HCT116 (cell line): ENCODE data around the gene PAMR1. TPM values are rescaled to one million over a fixed set of nuclear protein-coding genes. Genes with fewer than 3 reads are reported as not detected.

Experiments used
- ATAC-seq: fragments of 200-7000 bp; cut with Tn5 transposase; 2 replicates; pipeline ENCODE4 v1.9.1; 2020; ENCODE audit warnings: mild to moderate bottlenecking, moderate library complexity
- BruUV-seq: library from RNA; stranded (reverse); fragments of 400-500 nt; replicated peaks from 2 replicates; lab custom pipeline; 2021; lab: Mats Ljungman, UMichigan
- CTCF ChIA-PET: fragments of 300-600 bp; sonication (Branson Sonifier 250); formaldehyde crosslinking; loops from one replicate; lab custom pipeline; 2021; ENCODE audit warnings: antibody characterized with exemption; lab: Charles Lee
- POLR2A ChIA-PET: fragments of 300-600, 350-600 bp; sonication (Branson Sonifier 250); formaldehyde crosslinking; loops from one replicate; lab custom pipeline; 2021; ENCODE audit warnings: antibody characterized with exemption; lab: Charles Lee
- RAD21 ChIA-PET, 2 experiments: fragments of 300-600 bp; sonication (Branson Sonifier 250); formaldehyde crosslinking; loops; one replicate each; lab custom pipeline; 2023; ENCODE audit warnings: low total read pairs in 2 of 2; ENCODE audit not compliant: uncharacterized antibody in 2 of 2, unreplicated experiment in 2 of 2, low non-redundant PET in 1 of 2; lab: Charles Lee
- DNase-seq: peaks from one replicate; pipeline ENCODE4 v3.0.0-alpha.2; 2010; ENCODE audit warnings: low read depth, low spot score
- H2AFZ ChIP-seq: fragments of 200-600 bp; shearing (Covaris generic), sonication (generic); 2 replicates; pipeline ENCODE4 v1.6.1; 2017; ENCODE audit warnings: low read depth, mixed run types, mixed read lengths, antibody characterized with exemption, low read length; ENCODE audit not compliant: poor library complexity, severe bottlenecking
- H3K27ac ChIP-seq: 2 replicates; pipeline ENCODE4 v1.5.1; 2012; ENCODE audit warnings: low read depth, low read length
- H3K27me3 ChIP-seq: fragments of 200-600 bp; sonication (generic); 2 replicates; pipeline ENCODE4 v1.6.1; 2016; ENCODE audit warnings: mixed run types, low read length, mixed read lengths; ENCODE audit not compliant: insufficient read depth
- H3K36me3 ChIP-seq, 2 experiments: fragments of 200-500 bp in 1 of 2; fragments of 200-600 bp in 1 of 2; sonication (Bioruptor generic) in 1 of 2; sonication (generic) in 1 of 2; 2 replicates each; pipeline versions ENCODE4 v1.5.1 to v1.6.1; 2014 to 2016; ENCODE audit warnings: low read length in 2 of 2, inconsistent platforms in 1 of 2, mixed read lengths in 1 of 2, mixed run types in 1 of 2; ENCODE audit not compliant: insufficient read depth in 2 of 2, control insufficient read depth in 1 of 2
- H3K4me1 ChIP-seq, 2 experiments: fragments of 200-600 bp in 1 of 2; sonication (generic) in 1 of 2; 2 replicates each; pipeline versions ENCODE4 v1.5.1 to v1.6.1; 2012 to 2017; ENCODE audit warnings: low read length in 2 of 2, inconsistent platforms in 1 of 2, mild to moderate bottlenecking in 1 of 2, mixed read lengths in 1 of 2, mixed run types in 1 of 2, moderate library complexity in 1 of 2; ENCODE audit not compliant: insufficient read depth in 2 of 2, control insufficient read depth in 1 of 2
- H3K4me2 ChIP-seq: fragments of 200-600 bp; sonication (generic); 2 replicates; pipeline ENCODE4 v1.6.1; 2017; ENCODE audit warnings: mixed run types, low read length, mixed read lengths
- H3K4me3 ChIP-seq, 2 experiments: fragments of 200-600 bp in 1 of 2; sonication (generic) in 1 of 2; replicated peaks in 1 of 2; 2 replicates each; pipeline ENCODE4 v1.5.1; 2011 to 2016; ENCODE audit warnings: low read length in 2 of 2, control low read depth in 1 of 2, low read depth in 1 of 2, mild to moderate bottlenecking in 1 of 2, mixed read lengths in 1 of 2, mixed run types in 1 of 2
- H3K79me2 ChIP-seq: fragments of 200-600 bp; sonication (generic); 2 replicates; pipeline ENCODE4 v1.6.1; 2017; ENCODE audit warnings: mild to moderate bottlenecking, mixed run types, low read length, moderate library complexity, mixed read lengths; ENCODE audit not compliant: insufficient read depth
- H3K9ac ChIP-seq: fragments of 200-600 bp; sonication (generic); 2 replicates; pipeline ENCODE4 v1.6.1; 2016; ENCODE audit warnings: low read length, mixed read lengths
- H3K9me2 ChIP-seq: fragments of 200-600 bp; sonication (generic), shearing (Covaris generic); 2 replicates; pipeline ENCODE4 v1.6.1; 2017; ENCODE audit warnings: mixed run types, mild to moderate bottlenecking, moderate library complexity; ENCODE audit not compliant: insufficient read depth
- H3K9me3 ChIP-seq, 2 experiments: fragments of 200-500 bp in 1 of 2; fragments of 200-600 bp in 1 of 2; sonication (Bioruptor generic) in 1 of 2; sonication (generic) in 1 of 2; 2 replicates each; pipeline ENCODE4 v1.6.1; 2014 to 2017; ENCODE audit warnings: low read length in 2 of 2, mixed read lengths in 2 of 2, inconsistent platforms in 1 of 2, low read depth in 1 of 2, mild to moderate bottlenecking in 1 of 2, mixed run types in 1 of 2, moderate library complexity in 1 of 2; ENCODE audit not compliant: control insufficient read depth in 1 of 2, insufficient read depth in 1 of 2
- H4K20me1 ChIP-seq: fragments of 200-600 bp; sonication (generic), shearing (Covaris generic); 2 replicates; pipeline ENCODE4 v1.6.1; 2017; ENCODE audit warnings: mixed run types, mild to moderate bottlenecking, moderate library complexity; ENCODE audit not compliant: insufficient read depth
- CEBPB ChIP-seq: IDR thresholded peaks from 2 replicates; pipeline ENCODE4 v1.6.1; 2012; ENCODE audit warnings: low read depth
- CTCF ChIP-seq, 3 experiments: fragments of 200-600 bp in 1 of 3; sonication (generic) in 1 of 3; IDR thresholded peaks in 2 of 3; conservative IDR thresholded peaks in 1 of 3; 2 replicates each; pipeline ENCODE4 v1.5.1; 2012 to 2017; ENCODE audit warnings: low read depth in 2 of 3, low read length in 2 of 3, antibody characterized with exemption in 1 of 3, borderline replicate concordance in 1 of 3, control low read depth in 1 of 3, mild to moderate bottlenecking in 1 of 3, mixed read lengths in 1 of 3, mixed run types in 1 of 3, moderate library complexity in 1 of 3; ENCODE audit not compliant: insufficient read depth in 1 of 3
- EGR1 ChIP-seq: IDR thresholded peaks from 2 replicates; pipeline ENCODE4 v1.6.1; 2012; ENCODE audit warnings: low read depth
- EZH2phosphoT487 ChIP-seq: fragments of 200-600 bp; IDR thresholded peaks from 2 replicates; pipeline ENCODE4 v1.6.1; 2018; ENCODE audit warnings: antibody characterized with exemption, borderline replicate concordance
- FOSL1 ChIP-seq: IDR thresholded peaks from 2 replicates; pipeline ENCODE4 v1.6.1; 2012; ENCODE audit warnings: low read depth
- MAX ChIP-seq: IDR thresholded peaks from 2 replicates; pipeline ENCODE4 v1.6.1; 2012
- POLR2A ChIP-seq: IDR thresholded peaks from 2 replicates; pipeline ENCODE4 v1.7.0; 2011; ENCODE audit warnings: borderline replicate concordance; ENCODE audit not compliant: insufficient read depth, insufficient read length; ENCODE audit errors: extremely low read depth
- POLR2AphosphoS5 ChIP-seq: IDR thresholded peaks from 2 replicates; pipeline ENCODE4 v1.6.1; 2011; ENCODE audit warnings: mild to moderate bottlenecking, low read depth, low read length, moderate library complexity
- SIN3A ChIP-seq: IDR thresholded peaks from 2 replicates; pipeline ENCODE4 v1.6.1; 2012; ENCODE audit warnings: low read depth
- SP1 ChIP-seq: IDR thresholded peaks from 2 replicates; pipeline ENCODE4 v1.6.1; 2012; ENCODE audit warnings: low read depth
- SRF ChIP-seq: IDR thresholded peaks from 2 replicates; pipeline ENCODE4 v1.6.1; 2012; ENCODE audit warnings: low read depth
- TCF7L2 ChIP-seq: IDR thresholded peaks from 2 replicates; pipeline ENCODE4 v1.7.0; 2011; ENCODE audit warnings: borderline replicate concordance, inconsistent platforms; ENCODE audit not compliant: insufficient read depth, insufficient read length; ENCODE audit errors: extremely low read depth
- YY1 ChIP-seq: IDR thresholded peaks from 2 replicates; pipeline ENCODE4 v1.6.1; 2011; ENCODE audit warnings: low read length, low read depth, moderate library complexity, mild to moderate bottlenecking; ENCODE audit not compliant: insufficient replicate concordance; ENCODE audit errors: extremely low read depth
- ZBTB33 ChIP-seq: IDR thresholded peaks from 2 replicates; pipeline ENCODE4 v1.6.1; 2011; ENCODE audit warnings: mild to moderate bottlenecking, low read length, moderate library complexity; ENCODE audit not compliant: insufficient replicate concordance; ENCODE audit errors: extremely low read depth
- intact Hi-C: fragments of 100-400 bp; cut with micrococcal nuclease; formaldehyde crosslinking; loops from 2 replicates; pipeline ENCODE4 v1.10.0; 2022
- total RNA-seq: library from RNA; stranded (reverse); gene quantifications from one replicate; pipeline ENCODE4 v1.2.1, GENCODE V29; 2021; ENCODE audit not compliant: unreplicated experiment

Gene PAMR1
- total RNA-seq, 1 experiment from 2014 or later: not detected

GRCh38 chr11:35454362-35454761 lies 71.1 kb downstream of the PAMR1 start (continued):
- TF ChIP-seq CTCF (IDR thresholded peaks at IDR 0.05 in 2 of 3, conservative IDR thresholded peaks at IDR 0.05 in 1 of 3; ENCODE audit: borderline replicate concordance in 1 of 3, insufficient read depth in 1 of 3, low read depth in 2 of 3, low read length in 2 of 3): no peak
- TF ChIP-seq TCF7L2: no peak

- TF ChIP-seq SP1 (no peak), FOSL1 (no peak), SRF (no peak), EGR1 (no peak), EZH2phosphoT487 (no peak), POLR2A (no peak), YY1 (no peak), SIN3A (no peak), POLR2AphosphoS5 (no peak), MAX (no peak), CEBPB (no peak), TCF7L2 (no peak), ZBTB33 (no peak)
- TF ChIP-seq, all 23 proteins: peak for 0
- no peak overlapping the region for H3K9ac ChIP-seq
- H3K27ac ChIP-seq: no peak overlapping the region
- BruUV-seq: no TSS peak
- no peak overlapping the region for H3K4me3 ChIP-seq
- no peak for DNase-seq
- ChIA-PET CTCF (no interaction called here), POLR2A (interaction anchor here (0.7 kb wide), 1 partner anchor 140 kb away, joined by 3 read pairs; no protein-coding TSS in a partner anchor), RAD21 (no interaction called here)
- H3K27me3 ChIP-seq: peaks cover 70% of the 10 kb centered on the region
- no peaks in the 10 kb centered on the region for H3K4me1 ChIP-seq
- H3K9me3 ChIP-seq: no peaks in the 10 kb centered on the region
- H2AFZ ChIP-seq: no peak overlapping the region
- H3K4me2 ChIP-seq: no peak overlapping the region
- H4K20me1 ChIP-seq: no peaks in the 10 kb centered on the region
- no peaks in the 10 kb centered on the region for H3K79me2 ChIP-seq
- H3K36me3 ChIP-seq: no peaks in the 10 kb centered on the region
- H3K9me2 ChIP-seq: no peaks in the 10 kb centered on the region
- no peak for ATAC-seq
- intact Hi-C loops: no loop called here
Measured at GRCh38 chr11:35436581-35437250, 88.7 kb downstream of the PAMR1 start.
